Measurements from ENCODE around the gene DARS1.

DARS1 gene

DNA sequence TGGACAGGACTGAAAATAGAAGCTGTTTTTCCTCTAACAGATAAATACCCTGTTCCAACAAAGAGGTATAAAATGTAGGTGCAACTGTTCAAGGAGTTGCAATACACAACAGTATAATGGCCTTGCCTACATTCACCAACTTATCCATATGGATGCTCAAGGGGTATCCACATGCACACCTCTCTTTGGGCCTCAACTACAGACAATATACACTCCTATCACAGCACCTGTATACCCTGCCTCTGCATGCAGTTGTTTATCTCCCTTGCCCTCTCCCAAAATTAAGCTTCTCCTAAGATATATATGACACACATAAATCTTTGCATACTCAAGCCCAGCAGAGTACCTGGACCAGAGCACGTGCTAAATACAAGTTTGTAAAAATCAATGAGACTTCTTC lies 37.3 kb downstream of the DARS1 start:
- in situ Hi-C loops (cut with MboI; ENCODE audit: low sequenced_read_pairs), result no loop called here

GRCh38 chr2:135947483-135947882 lies 37.9 kb downstream of the DARS1 start:
- in situ Hi-C loops (cut with MboI; ENCODE audit: low sequenced_read_pairs), result no loop called here

GRCh38 chr2:135945526-135945925 lies 39.9 kb downstream of the DARS1 start:
- in situ Hi-C loops (cut with MboI; ENCODE audit: low sequenced_read_pairs), result no loop called here

DNA sequence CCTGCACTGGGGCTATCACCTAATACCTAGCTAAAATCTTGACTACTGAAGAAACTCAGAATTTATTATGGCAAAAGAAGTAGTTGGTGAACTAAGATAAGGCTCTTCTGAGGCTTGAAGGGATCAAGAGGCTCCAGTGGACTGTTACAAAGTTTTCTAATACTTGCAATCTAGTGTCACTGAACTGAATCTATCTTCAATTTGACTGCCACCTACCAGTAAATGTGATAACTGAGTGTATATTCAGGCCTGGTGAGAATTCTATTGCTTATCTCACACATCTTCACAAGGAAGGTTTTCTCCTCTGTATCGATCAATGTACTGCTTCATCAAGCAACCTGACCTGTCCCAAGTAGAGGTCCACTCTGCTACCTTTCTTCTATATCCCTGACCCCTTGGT lies 40.8 kb downstream of the DARS1 start:
- in situ Hi-C loops (cut with MboI; ENCODE audit: low sequenced_read_pairs), result no loop called here

- in situ Hi-C loops (cut with MboI; ENCODE audit: low sequenced_read_pairs), result no loop called here
Measured at GRCh38 chr2:135942936-135943688, 42.3 kb downstream of the DARS1 start.

DNA sequence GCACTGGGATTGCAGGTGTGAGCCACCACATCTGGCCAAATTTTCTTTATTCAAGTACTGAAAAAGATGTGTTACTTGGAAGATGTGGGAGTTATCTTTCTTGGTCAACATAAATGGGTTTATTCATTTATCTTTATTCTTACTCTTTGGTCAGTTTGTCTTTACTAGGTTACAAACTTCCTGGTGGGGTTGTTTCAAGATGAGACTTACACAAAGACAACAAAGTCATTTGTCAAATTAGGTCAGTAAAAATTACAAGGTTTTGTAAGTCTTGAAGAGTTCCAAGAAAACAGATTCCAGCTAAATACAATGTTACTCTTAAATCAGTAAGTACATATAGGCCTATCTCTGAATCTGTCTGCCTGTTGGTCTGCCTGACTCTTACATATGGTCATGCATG lies 48.9 kb downstream of the DARS1 start:
- in situ Hi-C loops (cut with MboI; ENCODE audit: low sequenced_read_pairs), result no loop called here

- in situ Hi-C loops (cut with MboI; ENCODE audit: low sequenced_read_pairs), result no loop called here
Measured at GRCh38 chr2:135935914-135936313, 49.5 kb downstream of the DARS1 start.

GRCh38 chr2:135931776-135932443 lies 53.5 kb downstream of the DARS1 start:
- in situ Hi-C loops (cut with MboI; ENCODE audit: low sequenced_read_pairs), result no loop called here

DNA sequence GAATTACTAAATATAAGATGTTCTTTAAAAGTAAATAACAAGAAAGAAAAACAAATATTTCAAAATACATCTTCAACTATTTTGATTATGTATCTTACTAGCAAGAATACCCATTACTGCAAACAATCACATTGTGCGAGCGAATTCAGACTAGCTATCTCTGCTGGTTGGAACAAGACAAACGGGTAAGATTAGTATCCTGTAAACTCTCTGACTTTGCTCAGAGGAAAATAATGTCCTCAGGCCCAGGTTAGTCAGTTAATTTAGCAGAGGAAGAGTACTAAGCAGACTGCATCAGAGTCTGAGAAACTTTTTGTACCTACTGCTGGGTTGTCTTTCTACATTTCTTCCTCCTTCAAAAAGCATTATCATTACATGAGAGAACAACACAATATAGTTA lies 58.8 kb downstream of the DARS1 start:
- in situ Hi-C loops (cut with MboI; ENCODE audit: low sequenced_read_pairs), result no loop called here

DNA sequence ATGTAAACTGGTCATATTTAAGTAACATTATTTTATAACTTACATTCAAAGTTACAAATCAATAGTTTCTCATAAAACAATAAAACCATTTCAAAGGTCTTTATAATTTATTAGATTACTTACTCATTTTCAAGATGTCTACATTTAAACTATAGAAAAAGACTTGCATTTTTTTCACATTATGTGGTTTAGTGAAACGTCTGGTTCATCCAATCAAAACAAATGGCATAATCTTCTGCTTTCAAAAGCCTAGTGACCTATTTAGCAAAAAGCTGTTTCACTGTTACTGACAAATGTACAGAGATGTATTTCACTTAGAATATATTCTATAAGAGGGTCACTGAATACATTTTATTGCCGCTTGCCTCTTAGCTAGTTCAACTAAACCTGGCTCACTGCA lies 59.9 kb downstream of the DARS1 start:
- in situ Hi-C loops (cut with MboI; ENCODE audit: low sequenced_read_pairs), result no loop called here

- in situ Hi-C loops (cut with MboI; ENCODE audit: low sequenced_read_pairs), result loop anchor here (5.0 kb wide), 1 partner anchor 466 kb away; no protein-coding TSS in a partner anchor
Measured at GRCh38 chr2:135916207-135916606, 69.2 kb downstream of the DARS1 start.

DNA sequence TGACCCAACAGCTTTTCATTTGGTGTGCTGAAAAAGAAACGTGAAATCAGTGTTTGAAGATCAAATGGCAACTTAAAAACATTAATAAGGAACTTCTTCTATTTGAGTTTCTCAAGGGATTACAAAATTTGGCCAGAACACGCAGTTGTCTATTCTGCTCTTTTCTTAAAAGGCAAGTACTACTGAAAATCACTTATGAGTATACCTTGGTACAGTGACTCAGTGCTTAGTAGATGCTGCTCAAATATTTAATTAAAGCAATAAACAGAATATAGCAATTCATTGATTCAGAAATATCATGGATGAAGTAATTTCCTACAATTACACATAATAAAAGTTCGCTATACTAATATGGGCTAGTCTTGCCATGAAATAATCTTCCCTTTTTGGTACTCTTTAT lies 70.9 kb downstream of the DARS1 start:
- in situ Hi-C loops (cut with MboI; ENCODE audit: low sequenced_read_pairs), result no loop called here

- in situ Hi-C loops (cut with MboI; ENCODE audit: low sequenced_read_pairs), result no loop called here
Measured at GRCh38 chr2:135913727-135914365, 71.6 kb downstream of the DARS1 start.

DNA sequence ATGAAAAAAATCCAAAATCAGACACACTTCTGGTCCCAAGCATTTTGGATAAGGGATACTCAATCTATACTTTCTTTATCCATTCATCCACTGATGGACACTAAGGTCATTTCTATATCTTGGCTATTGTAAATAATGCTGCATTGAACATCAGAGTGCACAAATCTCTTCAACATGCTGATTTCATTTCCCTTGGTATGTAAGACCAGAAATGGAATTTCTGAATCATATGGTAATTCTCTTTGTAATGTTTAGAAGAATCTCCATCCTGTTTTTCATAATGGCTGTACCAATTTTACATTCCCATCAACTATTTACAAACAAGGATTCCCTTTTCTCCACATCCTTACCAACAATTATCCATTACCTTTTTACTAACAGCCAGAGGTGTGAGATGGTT lies 75.5 kb downstream of the DARS1 start:
- in situ Hi-C loops (cut with MboI; ENCODE audit: low sequenced_read_pairs), result no loop called here

DNA sequence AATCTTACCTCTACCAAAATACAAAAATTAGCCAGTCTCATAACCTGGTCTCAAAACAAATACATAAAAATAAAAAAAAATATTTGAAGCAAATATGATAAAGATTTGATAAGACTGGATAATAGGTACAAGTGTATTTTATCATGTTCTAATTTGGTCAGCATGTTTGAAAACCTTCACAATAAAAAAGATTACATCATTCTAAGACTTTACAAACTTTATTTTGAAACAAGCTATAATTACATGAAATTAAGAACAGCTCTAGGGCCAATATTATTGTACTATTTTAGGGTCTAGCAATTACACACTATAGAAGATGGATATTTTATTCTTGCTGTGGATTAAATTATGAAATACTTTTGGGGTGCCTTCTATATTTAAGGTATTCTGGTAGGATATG lies 79.7 kb downstream of the DARS1 start:
- in situ Hi-C loops (cut with MboI; ENCODE audit: low sequenced_read_pairs), result no loop called here

DNA sequence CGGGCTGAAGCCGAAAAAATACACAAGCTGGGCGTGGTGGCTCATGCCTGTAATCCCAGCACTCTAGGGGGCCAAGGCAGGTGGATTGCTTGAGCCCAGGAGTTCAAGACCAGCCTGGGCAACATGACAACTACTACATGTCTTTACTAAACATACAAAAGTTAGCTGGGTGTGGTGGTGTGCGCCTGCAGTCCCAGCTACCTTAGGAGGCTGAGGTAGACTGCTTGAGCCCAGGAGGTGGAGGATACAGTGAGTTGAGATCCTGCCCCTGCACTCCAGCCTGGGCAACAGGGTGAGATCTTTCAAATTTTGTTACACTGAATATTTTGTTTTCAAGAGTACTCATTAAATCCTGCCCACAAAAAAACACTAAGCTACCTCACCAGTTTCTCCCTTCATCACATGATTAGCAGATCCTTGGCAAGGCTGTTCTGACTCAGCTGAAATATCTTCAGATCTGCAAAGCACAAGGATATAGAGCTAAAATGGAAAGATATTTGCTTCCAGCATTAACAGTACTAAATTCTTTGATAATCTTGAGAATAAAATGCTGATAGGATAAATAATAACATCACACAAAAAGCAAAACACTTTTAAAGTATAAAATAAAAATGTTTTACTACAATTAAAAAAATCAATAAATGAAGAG lies 81.0 kb downstream of the DARS1 start:
- in situ Hi-C loops (cut with MboI; ENCODE audit: low sequenced_read_pairs), result no loop called here

- in situ Hi-C loops (cut with MboI; ENCODE audit: low sequenced_read_pairs), result no loop called here
Measured at GRCh38 chr2:135903650-135904049, 81.8 kb downstream of the DARS1 start.

- in situ Hi-C loops (cut with MboI; ENCODE audit: low sequenced_read_pairs), result no loop called here
Measured at GRCh38 chr2:135899567-135899966, 85.9 kb downstream of the DARS1 start.

DNA sequence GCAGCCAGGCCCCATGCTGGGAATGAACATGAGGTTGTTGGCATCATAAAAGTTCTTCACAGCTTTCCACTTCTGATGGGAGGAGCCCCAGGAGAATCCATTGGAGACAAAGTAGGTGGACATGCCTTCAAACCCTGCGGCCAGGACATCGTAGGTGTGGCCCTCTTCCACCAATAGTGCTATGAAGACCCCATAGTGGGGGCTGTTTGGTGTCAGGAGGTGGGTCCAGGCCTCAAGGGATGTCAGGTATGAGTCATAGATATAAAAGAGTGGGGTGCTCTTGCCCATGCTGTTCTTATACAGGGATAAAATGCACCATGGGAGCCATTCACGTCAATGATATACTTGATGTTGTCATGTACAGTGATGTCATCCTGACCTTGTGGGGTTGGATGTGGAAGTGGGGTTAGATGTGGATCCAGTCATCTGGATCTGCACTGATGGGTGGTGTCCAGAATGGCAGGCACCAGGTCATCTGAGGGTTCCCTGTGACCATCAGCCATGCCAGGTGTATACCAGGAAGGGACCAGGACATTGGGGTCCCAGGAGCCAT lies 87.1 kb downstream of the DARS1 start:
- in situ Hi-C loops (cut with MboI; ENCODE audit: low sequenced_read_pairs), result no loop called here

- in situ Hi-C loops (cut with MboI; ENCODE audit: low sequenced_read_pairs), result no loop called here
Measured at GRCh38 chr2:135894930-135895329, 90.5 kb downstream of the DARS1 start.

- in situ Hi-C loops (cut with MboI; ENCODE audit: low sequenced_read_pairs), result no loop called here
Measured at GRCh38 chr2:135893374-135893794, 92.0 kb downstream of the DARS1 start.

All from HL-60/S4 treated with retinoic acid at 250 ng/mL for 4 days and 3 days (cell line).